Measurements from ENCODE around the gene TNK1.
"Not testable (repeated sequence)": the region's sequence is repeated elsewhere in the genome, so short reads cannot be mapped to it uniquely, and the experiment has no call there.

The TNK1 gene

GRCh38 chr17:7355573-7355972, 25.3 kb upstream of the TNK1 start:
- DNase-seq = no peak

GRCh38 chr17:7356072-7356549, 24.8 kb upstream of the TNK1 start:
- DNase-seq = peak; percentile 89

GRCh38 chr17:7356756-7357155, 24.1 kb upstream of the TNK1 start:
- no peak for DNase-seq

- DNase-seq = no peak
Observed at GRCh38 chr17:7357381-7357780, 23.5 kb upstream of the TNK1 start.

GRCh38 chr17:7361906-7362305, 19.0 kb upstream of the TNK1 start:
- DNase-seq = no peak

GRCh38 chr17:7363311-7363710, 17.6 kb upstream of the TNK1 start:
- DNase-seq = no peak

- not testable (repeated sequence) for DNase-seq
Observed at GRCh38 chr17:7365963-7366362, 14.9 kb upstream of the TNK1 start.

- DNase-seq = no peak
Observed at GRCh38 chr17:7367083-7367482, 13.8 kb upstream of the TNK1 start.

- no peak for DNase-seq
Observed at GRCh38 chr17:7367918-7368598, 12.8 kb upstream of the TNK1 start.

GRCh38 chr17:7368599-7368994, 12.3 kb upstream of the TNK1 start:
- not testable (repeated sequence) for DNase-seq

- no peak for DNase-seq
Observed at GRCh38 chr17:7369825-7370224, 11.1 kb upstream of the TNK1 start.

- DNase-seq = no peak
Observed at GRCh38 chr17:7370853-7371252, 10.0 kb upstream of the TNK1 start.

GRCh38 chr17:7374353-7374752, 6.5 kb upstream of the TNK1 start:
- DNase-seq = no peak

GRCh38 chr17:7379134-7379533, 1.8 kb upstream of the TNK1 start:
- no peak for DNase-seq

GRCh38 chr17:7380321-7380720, 568 bp upstream of the TNK1 start:
- no peak for DNase-seq

GRCh38 chr17:7382901-7383300, 2.0 kb downstream of the TNK1 start:
- no peak for DNase-seq

- no peak for DNase-seq
Observed at GRCh38 chr17:7383371-7383741, 2.5 kb downstream of the TNK1 start.

- peak; percentile 86 for DNase-seq
Observed at GRCh38 chr17:7383742-7384488, 3.0 kb downstream of the TNK1 start.

GRCh38 chr17:7384489-7385081, 3.7 kb downstream of the TNK1 start:
- no peak for DNase-seq

- DNase-seq = no peak
Observed at GRCh38 chr17:7388856-7389255, 8.0 kb downstream of the TNK1 start.

- DNase-seq = no peak
Observed at GRCh38 chr17:7389924-7390910, 9.3 kb downstream of the TNK1 start.

- no peak for DNase-seq
Observed at GRCh38 chr17:7391307-7391706, 10.4 kb downstream of the TNK1 start.
